ENCODE measurements around the gene CCDC88B.
"Not testable (repeated sequence)": the region's sequence is repeated elsewhere in the genome, so short reads cannot be mapped to it uniquely, and the experiment has no call there.

CCDC88B gene

GRCh38 chr11:64305691-64306562 lies 34.1 kb upstream of the CCDC88B start:
- Histone ChIP-seq H3K4me1 (ENCODE audit: control insufficient read depth, insufficient read depth, low read length) (peaks cover 8% of the 10 kb centered on the region), H3K27ac (ENCODE audit: low read length) (no peak overlapping the region), H3K27me3 (ENCODE audit: control insufficient read depth, insufficient read depth, low read length) (no peaks in the 10 kb centered on the region), H3K36me3 (ENCODE audit: control insufficient read depth, insufficient read depth, low read length) (0 out of 2 replicates have a peak, but pooled peaks cover 4% of the 10 kb centered on the region), H3K9me3 (ENCODE audit: control insufficient read depth, insufficient read depth, low read length) (no peaks in the 10 kb centered on the region), H3K4me3 (ENCODE audit: low read length) (peak overlapping the region; percentile 62)
- no CpG with 5 or more reads among the region's 71 CpGs for WGBS (ENCODE audit: insufficient coverage, insufficient read length)
- DNase-seq (ENCODE audit: low read depth, low spot score): no peak

DNA sequence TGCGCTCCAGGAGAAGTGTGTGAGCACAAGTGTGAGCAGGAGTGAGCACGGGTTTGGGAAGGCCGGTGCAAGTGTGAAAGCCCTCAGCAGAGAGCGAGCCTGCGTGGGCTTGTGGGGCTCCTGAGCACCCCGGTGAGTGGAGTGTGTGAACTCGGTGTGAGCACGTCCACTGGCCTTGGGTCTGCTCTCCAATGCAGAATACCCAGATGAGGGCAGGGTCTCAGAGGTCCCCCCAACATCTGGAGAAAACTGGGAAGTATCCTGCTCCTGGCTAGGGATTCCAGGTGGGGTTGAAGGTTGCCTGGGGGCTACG lies 33.5 kb upstream of the CCDC88B start:
- 0 out of 2 replicates have a peak, but pooled peaks cover 4% of the 10 kb centered on the region for H3K36me3 ChIP-seq (ENCODE audit: control insufficient read depth, insufficient read depth, low read length)
- H3K27me3 ChIP-seq (ENCODE audit: control insufficient read depth, insufficient read depth, low read length): no peaks in the 10 kb centered on the region
- no peak for DNase-seq (ENCODE audit: low read depth, low spot score)
- H3K9me3 ChIP-seq (ENCODE audit: control insufficient read depth, insufficient read depth, low read length): no peaks in the 10 kb centered on the region
- H3K4me3 ChIP-seq (ENCODE audit: low read length): peak overlapping the region; percentile 62; the same call in 1 of the 2 replicates
- no CpG with 5 or more reads among the region's 9 CpGs for WGBS (ENCODE audit: insufficient coverage, insufficient read length)
- no peak overlapping the region for H3K27ac ChIP-seq (ENCODE audit: low read length)
- H3K4me1 ChIP-seq (ENCODE audit: control insufficient read depth, insufficient read depth, low read length): peaks cover 8% of the 10 kb centered on the region

- WGBS (ENCODE audit: insufficient coverage, insufficient read length): no CpG with 5 or more reads among the region's 15 CpGs
- Histone ChIP-seq H3K4me1 (ENCODE audit: control insufficient read depth, insufficient read depth, low read length) (peaks cover 8% of the 10 kb centered on the region), H3K27ac (ENCODE audit: low read length) (no peak overlapping the region)
Observed at GRCh38 chr11:64306876-64307622, 33.0 kb upstream of the CCDC88B start.

GRCh38 chr11:64307795-64308194 lies 32.2 kb upstream of the CCDC88B start:
- H3K27ac ChIP-seq (ENCODE audit: low read length); H3K9me3 ChIP-seq (ENCODE audit: control insufficient read depth, insufficient read depth, low read length); H3K4me3 ChIP-seq (ENCODE audit: low read length); H3K36me3 ChIP-seq (ENCODE audit: control insufficient read depth, insufficient read depth, low read length); DNase-seq (ENCODE audit: low read depth, low spot score); H3K27me3 ChIP-seq (ENCODE audit: control insufficient read depth, insufficient read depth, low read length); H3K4me1 ChIP-seq (ENCODE audit: control insufficient read depth, insufficient read depth, low read length): not testable (repeated sequence)
- no CpG with 5 or more reads among the region's 5 CpGs for WGBS (ENCODE audit: insufficient coverage, insufficient read length)

More at GRCh38 chr11:64306876-64307622, 33.0 kb upstream of the CCDC88B start:
- no peak for DNase-seq (ENCODE audit: low read depth, low spot score)
- Histone ChIP-seq H3K4me3 (ENCODE audit: low read length) (no peak overlapping the region; the same call in 1 of the 2 replicates), H3K9me3 (ENCODE audit: control insufficient read depth, insufficient read depth, low read length) (no peaks in the 10 kb centered on the region), H3K27me3 (ENCODE audit: control insufficient read depth, insufficient read depth, low read length) (no peaks in the 10 kb centered on the region), H3K36me3 (ENCODE audit: control insufficient read depth, insufficient read depth, low read length) (0 out of 2 replicates have a peak, but pooled peaks cover 4% of the 10 kb centered on the region)

DNA sequence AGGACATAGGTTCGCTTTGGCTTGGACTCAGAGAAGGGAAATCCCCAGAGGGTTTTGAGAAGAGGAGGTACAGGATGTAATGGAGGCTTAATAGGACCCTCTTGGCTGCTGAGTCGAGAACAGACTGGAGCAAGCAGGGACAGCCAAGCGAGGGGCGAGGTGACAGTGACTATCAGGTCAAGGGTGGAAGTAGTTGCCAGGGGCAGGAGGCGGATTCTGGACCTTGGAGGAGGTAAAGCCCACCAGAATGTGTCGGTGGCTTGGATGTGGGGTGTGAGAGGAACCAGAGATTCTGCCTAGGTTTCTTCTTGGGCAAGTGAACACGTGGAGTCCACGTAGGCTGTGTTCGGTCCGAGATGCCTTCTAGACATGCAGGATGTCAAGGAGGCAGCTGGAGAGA lies 27.1 kb upstream of the CCDC88B start:
- Histone ChIP-seq H3K27ac (ENCODE audit: low read length) (no peak overlapping the region), H3K36me3 (ENCODE audit: control insufficient read depth, insufficient read depth, low read length) (peaks cover 4% of the 10 kb centered on the region), H3K4me1 (ENCODE audit: control insufficient read depth, insufficient read depth, low read length) (no peaks in the 10 kb centered on the region), H3K4me3 (ENCODE audit: low read length) (no peak overlapping the region), H3K9me3 (ENCODE audit: control insufficient read depth, insufficient read depth, low read length) (no peaks in the 10 kb centered on the region), H3K27me3 (ENCODE audit: control insufficient read depth, insufficient read depth, low read length) (no peaks in the 10 kb centered on the region)
- no CpG with 5 or more reads among the region's 10 CpGs for WGBS (ENCODE audit: insufficient coverage, insufficient read length)
- no peak for DNase-seq (ENCODE audit: low read depth, low spot score)

DNA sequence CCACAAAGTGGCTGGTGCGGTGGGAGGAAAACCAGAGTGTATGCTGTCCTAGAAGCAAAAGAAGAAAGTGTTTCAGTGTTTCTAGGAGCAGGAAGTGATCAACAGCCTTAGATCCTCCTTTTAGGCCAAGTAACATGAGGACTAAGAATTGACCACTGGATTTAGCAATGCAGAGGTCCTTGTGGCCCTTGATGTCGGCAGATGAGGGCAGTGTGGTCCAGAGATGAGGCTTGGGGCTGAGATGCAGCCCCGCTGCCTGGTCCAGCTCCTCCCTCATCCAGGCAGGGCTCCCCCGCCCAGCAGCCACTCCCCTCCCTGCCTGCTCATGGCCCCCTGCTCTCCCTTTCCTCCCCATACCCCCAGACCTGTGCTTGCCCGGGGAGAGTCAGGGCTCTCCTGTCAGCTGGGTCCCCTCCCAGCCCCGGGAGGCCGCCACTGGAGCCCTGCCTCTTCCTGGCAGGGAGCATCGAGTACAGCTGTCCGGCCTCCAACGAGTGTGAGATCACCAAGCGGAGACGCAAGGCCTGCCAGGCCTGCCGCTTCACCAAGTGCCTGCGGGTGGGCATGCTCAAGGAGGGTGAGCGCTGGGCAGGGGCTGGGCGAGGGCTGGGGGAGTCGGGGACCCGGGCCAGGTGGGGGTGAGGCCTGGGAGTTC lies 26.4 kb upstream of the CCDC88B start:
- Histone ChIP-seq H3K4me3 (ENCODE audit: low read length) (no peak overlapping the region), H3K36me3 (ENCODE audit: control insufficient read depth, insufficient read depth, low read length) (peaks cover 4% of the 10 kb centered on the region), H3K27me3 (ENCODE audit: control insufficient read depth, insufficient read depth, low read length) (no peaks in the 10 kb centered on the region), H3K4me1 (ENCODE audit: control insufficient read depth, insufficient read depth, low read length) (no peaks in the 10 kb centered on the region), H3K27ac (ENCODE audit: low read length) (no peak overlapping the region), H3K9me3 (ENCODE audit: control insufficient read depth, insufficient read depth, low read length) (no peaks in the 10 kb centered on the region)
- DNase-seq (ENCODE audit: low read depth, low spot score): no peak
- no CpG with 5 or more reads among the region's 18 CpGs for WGBS (ENCODE audit: insufficient coverage, insufficient read length)

DNA sequence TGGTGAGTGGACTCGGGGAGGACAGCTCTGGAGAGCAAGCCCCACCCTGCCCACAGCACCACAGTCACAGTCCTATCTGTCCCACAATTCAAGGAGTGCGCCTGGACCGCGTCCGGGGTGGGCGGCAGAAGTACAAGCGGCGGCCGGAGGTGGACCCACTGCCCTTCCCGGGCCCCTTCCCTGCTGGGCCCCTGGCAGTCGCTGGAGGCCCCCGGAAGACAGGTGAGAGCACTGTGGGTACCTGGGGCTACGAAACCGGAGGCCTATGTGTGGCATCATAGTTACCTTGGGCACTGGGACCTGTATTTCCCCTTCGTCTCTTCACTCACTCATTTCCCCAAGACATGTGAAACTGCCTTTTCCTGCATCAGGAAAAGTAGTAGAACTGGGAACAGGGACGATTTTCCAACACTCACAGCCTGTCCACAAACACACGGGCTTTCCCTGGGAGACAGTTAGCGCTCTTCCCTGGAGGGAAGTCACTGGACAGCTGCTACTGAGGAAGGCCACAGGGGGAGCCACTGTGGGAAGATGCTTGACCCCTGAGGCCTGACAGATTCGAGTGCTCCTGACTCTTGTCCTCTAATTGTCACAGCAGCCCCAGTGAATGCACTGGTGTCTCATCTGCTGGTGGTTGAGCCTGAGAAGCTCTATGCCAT lies 25.7 kb upstream of the CCDC88B start:
- H3K9me3 ChIP-seq (ENCODE audit: control insufficient read depth, insufficient read depth, low read length): no peaks in the 10 kb centered on the region
- no CpG with 5 or more reads among the region's 19 CpGs for WGBS (ENCODE audit: insufficient coverage, insufficient read length)
- no peak for DNase-seq (ENCODE audit: low read depth, low spot score)
- peaks cover 3% of the 10 kb centered on the region; the same call in 1 of the 2 replicates for H3K4me1 ChIP-seq (ENCODE audit: control insufficient read depth, insufficient read depth, low read length)
- no peak overlapping the region for H3K27ac ChIP-seq (ENCODE audit: low read length)
- H3K4me3 ChIP-seq (ENCODE audit: low read length): no peak overlapping the region
- peaks cover 4% of the 10 kb centered on the region for H3K36me3 ChIP-seq (ENCODE audit: control insufficient read depth, insufficient read depth, low read length)
- H3K27me3 ChIP-seq (ENCODE audit: control insufficient read depth, insufficient read depth, low read length): no peaks in the 10 kb centered on the region

GRCh38 chr11:64314805-64315561 lies 25.0 kb upstream of the CCDC88B start:
- Histone ChIP-seq H3K9me3 (ENCODE audit: control insufficient read depth, insufficient read depth, low read length) (no peaks in the 10 kb centered on the region), H3K4me3 (ENCODE audit: low read length) (no peak overlapping the region), H3K27ac (ENCODE audit: low read length) (no peak overlapping the region), H3K36me3 (ENCODE audit: control insufficient read depth, insufficient read depth, low read length) (peaks cover 4% of the 10 kb centered on the region), H3K27me3 (ENCODE audit: control insufficient read depth, insufficient read depth, low read length) (no peaks in the 10 kb centered on the region), H3K4me1 (ENCODE audit: control insufficient read depth, insufficient read depth, low read length) (peaks cover 3% of the 10 kb centered on the region; the same call in 1 of the 2 replicates)
- no CpG with 5 or more reads among the region's 24 CpGs for WGBS (ENCODE audit: insufficient coverage, insufficient read length)
- DNase-seq (ENCODE audit: low read depth, low spot score): no peak

DNA sequence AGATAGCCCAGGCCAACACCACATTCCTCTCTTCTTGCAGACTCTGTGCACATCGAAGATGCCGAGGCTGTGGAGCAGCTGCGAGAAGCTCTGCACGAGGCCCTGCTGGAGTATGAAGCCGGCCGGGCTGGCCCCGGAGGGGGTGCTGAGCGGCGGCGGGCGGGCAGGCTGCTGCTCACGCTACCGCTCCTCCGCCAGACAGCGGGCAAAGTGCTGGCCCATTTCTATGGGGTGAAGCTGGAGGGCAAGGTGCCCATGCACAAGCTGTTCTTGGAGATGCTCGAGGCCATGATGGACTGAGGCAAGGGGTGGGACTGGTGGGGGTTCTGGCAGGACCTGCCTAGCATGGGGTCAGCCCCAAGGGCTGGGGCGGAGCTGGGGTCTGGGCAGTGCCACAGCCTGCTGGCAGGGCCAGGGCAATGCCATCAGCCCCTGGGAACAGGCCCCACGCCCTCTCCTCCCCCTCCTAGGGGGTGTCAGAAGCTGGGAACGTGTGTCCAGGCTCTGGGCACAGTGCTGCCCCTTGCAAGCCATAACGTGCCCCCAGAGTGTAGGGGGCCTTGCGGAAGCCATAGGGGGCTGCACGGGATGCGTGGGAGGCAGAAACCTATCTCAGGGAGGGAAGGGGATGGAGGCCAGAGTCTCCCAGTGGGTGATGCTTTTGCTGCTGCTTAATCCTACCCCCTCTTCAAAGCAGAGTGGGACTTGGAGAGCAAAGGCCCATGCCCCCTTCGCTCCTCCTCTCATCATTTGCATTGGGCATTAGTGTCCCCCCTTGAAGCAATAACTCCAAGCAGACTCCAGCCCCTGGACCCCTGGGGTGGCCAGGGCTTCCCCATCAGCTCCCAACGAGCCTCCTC lies 24.1 kb upstream of the CCDC88B start:
- H3K4me3 ChIP-seq (ENCODE audit: low read length); H3K4me1 ChIP-seq (ENCODE audit: control insufficient read depth, insufficient read depth, low read length); H3K36me3 ChIP-seq (ENCODE audit: control insufficient read depth, insufficient read depth, low read length); H3K27ac ChIP-seq (ENCODE audit: low read length); DNase-seq (ENCODE audit: low read depth, low spot score); H3K27me3 ChIP-seq (ENCODE audit: control insufficient read depth, insufficient read depth, low read length); H3K9me3 ChIP-seq (ENCODE audit: control insufficient read depth, insufficient read depth, low read length): not testable (repeated sequence)
- no CpG with 5 or more reads among the region's 25 CpGs for whole genome bisulfite sequencing (ENCODE audit: insufficient coverage, insufficient read length)

All from iPS DF 6.9 (cell line).